ENCODE measurements around the gene TMEM179. TPM values are rescaled to one million over a fixed set of nuclear protein-coding genes. Genes with fewer than 3 reads are reported as not detected.

Gene TMEM179
- polyA plus RNA-seq, 1 experiment: 0.10 TPM

- DNase-seq (ENCODE audit: low read depth, low spot score): no peak
- H3K4me3 ChIP-seq (ENCODE audit: low read depth, low read length): no peak overlapping the region
- ChIA-PET POLR2A (no interaction called here), CTCF (interaction anchor here (1.0 kb wide), 1 partner anchor 45 kb away, joined by 3 read pairs; no protein-coding TSS in a partner anchor)
- no peaks in the 10 kb centered on the region for H3K27me3 ChIP-seq (ENCODE audit: control insufficient read depth, insufficient read depth, low read length)
- no peak for TF ChIP-seq CTCF (IDR thresholded peaks at IDR 0.05; ENCODE audit: low read depth, low read length)
- no peak overlapping the region for H3K27ac ChIP-seq (ENCODE audit: low read depth, low read length)
- H3K9me3 ChIP-seq (ENCODE audit: control insufficient read depth, insufficient read depth, low read length): no peaks in the 10 kb centered on the region
Observed at GRCh38 chr14:104595116-104595675, 9.4 kb downstream of the TMEM179 start.

- DNase-seq (ENCODE audit: low read depth, low spot score): no peak
- H3K27me3 ChIP-seq (ENCODE audit: control insufficient read depth, insufficient read depth, low read length): no peaks in the 10 kb centered on the region
Observed at GRCh38 chr14:104594310-104595046, 10.1 kb downstream of the TMEM179 start.

GRCh38 chr14:104593710-104594136 is 10.8 kb downstream of the TMEM179 start:
- ChIA-PET CTCF (no interaction called here), POLR2A (no interaction called here)
- Histone ChIP-seq H3K9me3 (ENCODE audit: control insufficient read depth, insufficient read depth, low read length) (no peaks in the 10 kb centered on the region), H3K27ac (ENCODE audit: low read depth, low read length) (no peak overlapping the region), H3K4me3 (ENCODE audit: low read depth, low read length) (no peak overlapping the region), H3K27me3 (ENCODE audit: control insufficient read depth, insufficient read depth, low read length) (no peaks in the 10 kb centered on the region)
- DNase-seq (ENCODE audit: low read depth, low spot score): no peak
- no peak for TF ChIP-seq CTCF (IDR thresholded peaks at IDR 0.05; ENCODE audit: low read depth, low read length)

More at GRCh38 chr14:104594310-104595046, 10.1 kb downstream of the TMEM179 start:
- Histone ChIP-seq H3K27ac (ENCODE audit: low read depth, low read length) (no peak overlapping the region), H3K4me3 (ENCODE audit: low read depth, low read length) (no peak overlapping the region), H3K9me3 (ENCODE audit: control insufficient read depth, insufficient read depth, low read length) (no peaks in the 10 kb centered on the region)
- ChIA-PET CTCF (interaction anchor here (1.0 kb wide), 1 partner anchor 46 kb away, joined by 3 read pairs; no protein-coding TSS in a partner anchor), POLR2A (no interaction called here)
- no peak for TF ChIP-seq CTCF (IDR thresholded peaks at IDR 0.05; ENCODE audit: low read depth, low read length)

GRCh38 chr14:104593241-104593701 is 11.3 kb downstream of the TMEM179 start:
- H3K4me3 ChIP-seq (ENCODE audit: low read depth, low read length): no peak overlapping the region
- TF ChIP-seq CTCF (IDR thresholded peaks at IDR 0.05; ENCODE audit: low read depth, low read length): no peak
- H3K27me3 ChIP-seq (ENCODE audit: control insufficient read depth, insufficient read depth, low read length): no peaks in the 10 kb centered on the region
- POLR2A ChIA-PET: no interaction called here
- no peaks in the 10 kb centered on the region for H3K9me3 ChIP-seq (ENCODE audit: control insufficient read depth, insufficient read depth, low read length)
- CTCF ChIA-PET: no interaction called here
- DNase-seq (ENCODE audit: low read depth, low spot score): no peak
- H3K27ac ChIP-seq (ENCODE audit: low read depth, low read length): no peak overlapping the region

GRCh38 chr14:104592785-104593184 is 11.8 kb downstream of the TMEM179 start:
- ChIA-PET POLR2A (no interaction called here), CTCF (no interaction called here)
- no peak for DNase-seq (ENCODE audit: low read depth, low spot score)

More at GRCh38 chr14:104592785-104593184, 11.8 kb downstream of the TMEM179 start:
- Histone ChIP-seq H3K27me3 (ENCODE audit: control insufficient read depth, insufficient read depth, low read length) (no peaks in the 10 kb centered on the region), H3K27ac (ENCODE audit: low read depth, low read length) (no peak overlapping the region), H3K9me3 (ENCODE audit: control insufficient read depth, insufficient read depth, low read length) (no peaks in the 10 kb centered on the region), H3K4me3 (ENCODE audit: low read depth, low read length) (no peak overlapping the region)
- TF ChIP-seq CTCF (IDR thresholded peaks at IDR 0.05; ENCODE audit: low read depth, low read length): no peak

All from AG04450 (cell line).